Natural killer cell treated with Interleukin-12 subunit alpha and Interleukin-12 subunit beta and Interleukin-15 and Interleukin-18, amount 100 ng/mL, for 72 hours (primary cell): ENCODE data around the gene TNFRSF19. TPM values are rescaled to one million over a fixed set of nuclear protein-coding genes. Genes with fewer than 3 reads are reported as not detected.

Experiments used
- ATAC-seq, 2 donors: fragments of 150-1000 bp; cut with Tn5 transposase in 1 of 2; sonication (Bioruptor Pico), chemical (Tn5 transposase) in 1 of 2; 2 replicates each; pipeline ENCODE4 v1.10.0; 2021
- DNase-seq: peaks from one replicate; pipeline ENCODE4 v3.0.0; 2022; ENCODE audit warnings: low spot score
- H3K27ac Mint-ChIP-seq, 2 donors: 1 replicate in 1 of 2; 2 replicates in 1 of 2; pipeline ENCODE4 v1.8.0; 2022; ENCODE audit warnings: mixed read lengths in 2 of 2, mild to moderate bottlenecking in 1 of 2, moderate library complexity in 1 of 2
- H3K27me3 Mint-ChIP-seq, 2 donors: 1 replicate in 1 of 2; 2 replicates in 1 of 2; pipeline ENCODE4 v1.8.0; 2022; ENCODE audit warnings: mixed read lengths in 2 of 2
- H3K36me3 Mint-ChIP-seq: one replicate; pipeline ENCODE4 v1.8.0; 2022; ENCODE audit warnings: mixed read lengths
- H3K4me1 Mint-ChIP-seq, 2 donors: 1 replicate in 1 of 2; 2 replicates in 1 of 2; pipeline ENCODE4 v1.8.0; 2022; ENCODE audit warnings: low read depth in 2 of 2, mixed read lengths in 2 of 2, mild to moderate bottlenecking in 1 of 2
- H3K4me3 Mint-ChIP-seq: one replicate; pipeline ENCODE4 v1.8.0; 2022; ENCODE audit warnings: mixed read lengths
- H3K9me3 Mint-ChIP-seq: 2 replicates; pipeline ENCODE4 v1.8.0; 2022; ENCODE audit warnings: mixed read lengths
- total RNA-seq, 2 donors: library from RNA; stranded (reverse); gene quantifications; one replicate each; pipeline ENCODE4 v1.2.3, GENCODE V29; 2022

TNFRSF19 gene
- total RNA-seq, 2 donors from 2014 or later: 0.14 to 0.17 TPM

- no peak for DNase-seq
- ATAC-seq: no peak
- no peaks in the 10 kb centered on the region for H3K4me1 Mint-ChIP-seq
- H3K9me3 Mint-ChIP-seq: no peaks in the 10 kb centered on the region
- H3K27me3 Mint-ChIP-seq: peaks cover 12 to 14% of the 10 kb centered on the region in 2 donors
- no peaks in the 10 kb centered on the region for H3K36me3 Mint-ChIP-seq
- H3K4me3 Mint-ChIP-seq: no peak overlapping the region
- H3K27ac Mint-ChIP-seq: no peak overlapping the region
These were observed 141.1 kb downstream of the TNFRSF19 start for GRCh38 chr13:23711355-23711754.

GRCh38 chr13:23714672-23715071 is 144.5 kb downstream of the TNFRSF19 start:
- Mint-ChIP-seq H3K27me3 (peaks cover 12 to 14% of the 10 kb centered on the region in 2 donors), H3K27ac (no peak overlapping the region), H3K9me3 (no peaks in the 10 kb centered on the region), H3K36me3 (no peaks in the 10 kb centered on the region), H3K4me3 (no peak overlapping the region), H3K4me1 (no peaks in the 10 kb centered on the region)
- ATAC-seq (no peak), DNase-seq (no peak)

GRCh38 chr13:23715092-23715761 is 145.0 kb downstream of the TNFRSF19 start:
- DNase-seq: no peak
- peaks cover 13 to 14% of the 10 kb centered on the region in 2 donors for H3K27me3 Mint-ChIP-seq
- no peak for ATAC-seq
- H3K9me3 Mint-ChIP-seq: no peaks in the 10 kb centered on the region
- H3K36me3 Mint-ChIP-seq: no peaks in the 10 kb centered on the region
- no peak overlapping the region for H3K4me3 Mint-ChIP-seq
- H3K27ac Mint-ChIP-seq: no peak overlapping the region
- no peaks in the 10 kb centered on the region for H3K4me1 Mint-ChIP-seq

GRCh38 chr13:23715762-23716235 is 145.6 kb downstream of the TNFRSF19 start:
- ATAC-seq: peak in 1 of 2 donors; percentile 43
- no peak overlapping the region for H3K4me3 Mint-ChIP-seq
- H3K27me3 Mint-ChIP-seq: peaks cover 14% of the 10 kb centered on the region in 2 donors
- DNase-seq: no peak
- no peaks in the 10 kb centered on the region for H3K9me3 Mint-ChIP-seq
- no peak overlapping the region for H3K27ac Mint-ChIP-seq
- H3K4me1 Mint-ChIP-seq: no peaks in the 10 kb centered on the region
- no peaks in the 10 kb centered on the region for H3K36me3 Mint-ChIP-seq

GRCh38 chr13:23716401-23716800 is 146.2 kb downstream of the TNFRSF19 start:
- no peaks in the 10 kb centered on the region for H3K36me3 Mint-ChIP-seq
- H3K27me3 Mint-ChIP-seq: peaks cover 14% of the 10 kb centered on the region in 2 donors
- ATAC-seq: peak in 1 of 2 donors; percentile 44
- no peak overlapping the region for H3K27ac Mint-ChIP-seq
- H3K9me3 Mint-ChIP-seq: no peaks in the 10 kb centered on the region
- H3K4me3 Mint-ChIP-seq: no peak overlapping the region
- no peak for DNase-seq
- H3K4me1 Mint-ChIP-seq: no peaks in the 10 kb centered on the region

- Mint-ChIP-seq H3K27me3 (peaks cover 9% of the 10 kb centered on the region in 2 donors), H3K9me3 (no peaks in the 10 kb centered on the region), H3K36me3 (no peaks in the 10 kb centered on the region), H3K27ac (no peak overlapping the region), H3K4me1 (no peaks in the 10 kb centered on the region), H3K4me3 (no peak overlapping the region)
- DNase-seq (no peak), ATAC-seq (no peak)
These were observed 148.8 kb downstream of the TNFRSF19 start for GRCh38 chr13:23718996-23719395.

- Mint-ChIP-seq H3K27ac (no peak overlapping the region), H3K4me3 (no peak overlapping the region), H3K4me1 (no peaks in the 10 kb centered on the region), H3K9me3 (no peaks in the 10 kb centered on the region), H3K36me3 (no peaks in the 10 kb centered on the region), H3K27me3 (peaks cover 0 to 2% of the 10 kb centered on the region in 2 donors)
- no peak for ATAC-seq
- DNase-seq: no peak
These were observed 152.7 kb downstream of the TNFRSF19 start for GRCh38 chr13:23722726-23723453.

- Mint-ChIP-seq H3K4me1 (no peaks in the 10 kb centered on the region), H3K27me3 (peaks cover 0 to 2% of the 10 kb centered on the region in 2 donors), H3K4me3 (no peak overlapping the region), H3K27ac (no peak overlapping the region), H3K36me3 (no peaks in the 10 kb centered on the region), H3K9me3 (no peaks in the 10 kb centered on the region)
- ATAC-seq: no peak
- no peak for DNase-seq
These were observed 153.3 kb downstream of the TNFRSF19 start for GRCh38 chr13:23723471-23723870.

- DNase-seq: no peak
- Mint-ChIP-seq H3K9me3 (no peaks in the 10 kb centered on the region), H3K4me1 (no peaks in the 10 kb centered on the region)
These were observed 154.2 kb downstream of the TNFRSF19 start for GRCh38 chr13:23724196-23724970.

More at GRCh38 chr13:23724196-23724970, 154.2 kb downstream of the TNFRSF19 start:
- H3K27ac Mint-ChIP-seq: no peak overlapping the region
- H3K4me3 Mint-ChIP-seq: no peak overlapping the region
- H3K36me3 Mint-ChIP-seq: no peaks in the 10 kb centered on the region
- ATAC-seq: no peak
- H3K27me3 Mint-ChIP-seq: peaks cover 0 to 2% of the 10 kb centered on the region in 2 donors

Other genes starting within 250 kb of the TNFRSF19 start
- 10 to 100 TPM; 28.2 to 65.5 TPM for gene SACS, start 136.7 kb upstream of the TNFRSF19 start, total RNA-seq